Measurements from ENCODE around the gene KDM5D. TPM values are rescaled to one million over a fixed set of nuclear protein-coding genes. Genes with fewer than 3 reads are reported as not detected.
A peak's percentile ranks its signal among the peaks of the same experiment; 100 is the strongest.

Gene KDM5D
- total RNA-seq, result 73.1 TPM
- long read RNA-seq, full-length matches to known transcripts, result 5 of 43 reads
- long read RNA-seq, partial matches to known transcripts, result 19 of 43 reads
- long read RNA-seq, other reads (novel, unspliced or antisense), result 19 of 43 reads

DNA sequence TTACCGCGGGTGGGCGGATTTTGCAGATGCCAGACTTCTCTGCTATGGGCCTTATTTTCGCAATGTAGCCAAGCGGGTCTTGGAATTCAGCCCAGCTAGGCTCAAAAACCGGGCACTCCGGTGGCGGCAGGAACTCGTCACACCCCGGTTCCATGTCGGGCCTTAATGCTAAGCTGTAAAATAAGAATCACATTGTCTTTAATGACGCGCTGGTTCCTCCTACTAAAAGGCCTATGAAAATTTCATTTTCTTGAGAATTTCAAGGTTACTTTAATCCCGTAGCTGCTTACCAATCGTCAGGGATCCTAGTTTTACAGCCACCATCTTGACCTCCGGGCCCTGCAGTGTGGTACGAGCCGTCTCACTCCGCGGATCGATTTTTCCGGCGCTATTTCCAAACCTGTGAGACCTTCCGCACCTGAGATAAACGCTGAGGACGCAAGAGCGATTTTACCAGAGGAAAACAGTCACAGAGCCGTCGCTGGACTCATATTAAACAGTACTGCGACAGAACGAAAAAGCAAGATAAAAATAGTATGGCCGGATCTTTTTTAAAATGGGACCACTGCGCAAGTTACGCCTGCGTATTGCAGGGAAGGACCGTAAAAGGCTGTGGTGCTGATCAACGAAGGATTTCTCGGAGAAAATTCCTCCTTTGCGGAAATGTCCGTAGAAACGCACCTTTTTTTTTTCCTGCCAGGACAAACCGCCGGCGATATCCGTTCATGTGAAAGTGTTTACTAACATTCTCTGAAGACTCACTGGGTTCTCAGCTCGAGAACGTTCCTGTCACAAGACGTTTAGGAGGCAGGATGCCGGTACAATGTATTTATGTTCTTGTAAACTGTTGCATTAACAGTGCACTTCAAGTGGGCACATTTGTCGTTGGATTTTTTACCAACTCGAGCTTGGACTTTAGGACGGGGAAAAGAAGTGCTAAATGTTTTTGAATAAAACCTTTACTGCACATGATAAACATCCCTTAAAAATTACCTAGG is at the start of gene KDM5D:
Gene KDM5D, minus strand, starts transcription at position 346 of the 998 bp plus-strand sequence. Its CDS starts 192 bp downstream, at position 154.
- ATAC-seq (peak; percentile 94), DNase-seq (peak; percentile 72)
- no peaks in the 10 kb centered on the region for H3K4me1 ChIP-seq
- TF ChIP-seq CTCF (IDR thresholded peaks at IDR 0.05), result no peak
- no peaks in the 10 kb centered on the region for H3K9me3 ChIP-seq
- H3K36me3 ChIP-seq, result peaks cover 8% of the 10 kb centered on the region
- peak within 1 kb of the TSS; percentile 91 for H3K27ac ChIP-seq
- intact Hi-C loops (cut with DNase I), result no loop called here
- no peaks in the 10 kb centered on the region for H3K27me3 ChIP-seq
- peak within 1 kb of the TSS; percentile 59 for H3K4me3 ChIP-seq

DNA sequence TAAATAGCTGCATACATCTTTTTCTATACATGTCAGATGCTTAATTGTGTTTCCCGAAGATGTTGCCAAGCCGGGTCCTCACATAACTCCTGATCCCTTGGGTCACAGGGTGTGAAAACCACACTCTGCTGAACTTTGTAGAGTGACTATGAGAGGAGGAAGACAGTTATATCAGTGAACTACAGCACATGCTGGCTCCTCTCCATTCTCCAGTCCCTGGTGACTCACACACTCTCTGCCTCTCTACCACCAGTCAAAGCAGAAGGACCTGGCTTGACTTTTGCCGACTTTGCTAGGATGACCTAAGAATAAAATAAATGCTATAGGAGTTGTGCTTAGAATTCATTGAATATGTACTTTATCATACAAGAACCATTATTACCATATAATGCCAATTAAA is 23.8 kb upstream of the KDM5D start:
- intact Hi-C loops (cut with DNase I), result no loop called here

GRCh38 chrY:19743331-19743730 is 1.2 kb downstream of the KDM5D start:
- DNase-seq, result no peak
- peak overlapping the region; percentile 59 for H3K4me3 ChIP-seq

More for the DNA sequence above, 23.8 kb upstream of the KDM5D start:
- H3K27me3 ChIP-seq, result no peaks in the 10 kb centered on the region
- H3K9me3 ChIP-seq, result no peaks in the 10 kb centered on the region
- H3K4me3 ChIP-seq, result no peak overlapping the region
- TF ChIP-seq CTCF (IDR thresholded peaks at IDR 0.05), result no peak
- ATAC-seq (no peak), DNase-seq (no peak)
- no peak overlapping the region for H3K27ac ChIP-seq
- H3K36me3 ChIP-seq, result no peaks in the 10 kb centered on the region
- H3K4me1 ChIP-seq, result no peaks in the 10 kb centered on the region

GRCh38 chrY:19742153-19742552 is 2.4 kb downstream of the KDM5D start:
- H3K4me3 ChIP-seq, result no peak overlapping the region
- intact Hi-C loops (cut with DNase I), result no loop called here
- TF ChIP-seq CTCF (IDR thresholded peaks at IDR 0.05), result no peak

More at GRCh38 chrY:19743331-19743730, 1.2 kb downstream of the KDM5D start:
- TF ChIP-seq CTCF (IDR thresholded peaks at IDR 0.05), result no peak
- intact Hi-C loops (cut with DNase I), result no loop called here
- Histone ChIP-seq H3K27me3 (no peaks in the 10 kb centered on the region), H3K4me1 (no peaks in the 10 kb centered on the region), H3K27ac (no peak overlapping the region), H3K9me3 (no peaks in the 10 kb centered on the region), H3K36me3 (peaks cover 8% of the 10 kb centered on the region)
- no peak for ATAC-seq

DNA sequence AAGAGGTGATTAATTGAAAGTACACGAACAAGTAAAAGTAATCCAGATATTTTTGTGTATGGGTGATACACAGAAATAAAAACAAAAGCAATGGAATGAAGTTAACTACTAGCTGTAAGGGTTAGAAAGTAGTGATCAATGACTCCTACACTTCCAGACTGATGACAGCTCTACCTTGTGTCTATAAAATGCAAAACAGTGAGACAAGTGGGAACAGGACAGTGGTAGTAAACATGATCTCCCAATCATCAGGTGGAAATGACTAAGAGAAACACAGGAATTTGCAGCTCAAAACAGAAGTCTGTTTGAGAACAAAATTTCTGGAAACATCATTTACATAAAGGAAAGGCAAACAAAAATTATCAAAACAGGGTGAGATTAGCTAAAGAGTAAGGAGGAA is 10.1 kb downstream of the KDM5D start:
- intact Hi-C loops (cut with DNase I), result no loop called here
- no peak overlapping the region for H3K27ac ChIP-seq
- H3K4me3 ChIP-seq, result no peak overlapping the region
- H3K27me3 ChIP-seq, result no peaks in the 10 kb centered on the region
- peaks cover 53% of the 10 kb centered on the region for H3K36me3 ChIP-seq
- H3K4me1 ChIP-seq, result no peaks in the 10 kb centered on the region
- no peak for TF ChIP-seq CTCF (IDR thresholded peaks at IDR 0.05)
- ATAC-seq (no peak), DNase-seq (no peak)
- no peaks in the 10 kb centered on the region for H3K9me3 ChIP-seq

More at GRCh38 chrY:19742153-19742552, 2.4 kb downstream of the KDM5D start:
- no peaks in the 10 kb centered on the region for H3K9me3 ChIP-seq
- H3K4me1 ChIP-seq, result no peaks in the 10 kb centered on the region
- DNase-seq (no peak), ATAC-seq (no peak)
- no peaks in the 10 kb centered on the region for H3K27me3 ChIP-seq
- peaks cover 8% of the 10 kb centered on the region for H3K36me3 ChIP-seq
- H3K27ac ChIP-seq, result no peak overlapping the region

Data from upper lobe of right lung (tissue), 1 donor.